IMR-90 (cell line): ENCODE results near the gene PCBD1. TPM values are rescaled to one million over a fixed set of nuclear protein-coding genes. Genes with fewer than 3 reads are reported as not detected.

ENCODE experiments used
- ATAC-seq: fragments of 200-7000 bp; cut with Tn5 transposase; 2 replicates; pipeline ENCODE4 v1.9.1; 2020; ENCODE audit warnings: low read depth, mild to moderate bottlenecking, moderate library complexity
- BruUV-seq: library from RNA; stranded (reverse); fragments of 400-500 nt; replicated peaks from 2 replicates; lab custom pipeline; 2021; lab: Mats Ljungman, UMichigan
- CTCF ChIA-PET: fragments of 300-600 bp; formaldehyde crosslinking; extraction: SDS; loops from one replicate; lab custom pipeline; 2021; ENCODE audit warnings: antibody characterized with exemption; lab: Yijun Ruan, JAX
- POLR2A ChIA-PET: fragments of 300-600 bp; sonication (Branson Sonifier 250); formaldehyde crosslinking; loops from one replicate; lab custom pipeline; 2022; ENCODE audit warnings: antibody characterized with exemption; ENCODE audit not compliant: unreplicated experiment; lab: Charles Lee
- DNase-seq: peaks from one replicate; pipeline ENCODE4 v3.0.0; 2013
- H2AFZ ChIP-seq: replicated peaks from 2 replicates; pipeline ENCODE3; 2013; ENCODE audit warnings: low read length, mild to moderate bottlenecking; ENCODE audit not compliant: poor library complexity
- H2AK5ac ChIP-seq: 2 replicates; pipeline ENCODE4 v1.6.1; 2013; ENCODE audit warnings: low read depth, low read length, inconsistent platforms
- H2AK9ac ChIP-seq: replicated peaks from 2 replicates; pipeline ENCODE3; 2013; ENCODE audit warnings: mild to moderate bottlenecking, low read depth, low read length, moderate library complexity; ENCODE audit not compliant: poor library complexity
- H2BK120ac ChIP-seq: 2 replicates; pipeline ENCODE4 v1.6.1; 2013; ENCODE audit warnings: low read depth, low read length, inconsistent platforms
- H2BK15ac ChIP-seq: 3 replicates; pipeline ENCODE4 v1.6.1; 2013; ENCODE audit warnings: low read depth, low read length, inconsistent platforms
- H2BK20ac ChIP-seq: 2 replicates; pipeline ENCODE4 v1.6.1; 2013; ENCODE audit warnings: low read depth, mild to moderate bottlenecking, inconsistent platforms, low read length, moderate library complexity
- H2BK5ac ChIP-seq: 2 replicates; pipeline ENCODE4 v1.6.1; 2013; ENCODE audit warnings: mild to moderate bottlenecking, low read depth, low read length, inconsistent platforms; ENCODE audit not compliant: poor library complexity, severe bottlenecking
- H3K14ac ChIP-seq: replicated peaks from 2 replicates; pipeline ENCODE4 v1.6.1; 2013; ENCODE audit warnings: low read depth, low read length, inconsistent platforms
- H3K18ac ChIP-seq: 2 replicates; pipeline ENCODE4 v1.6.1; 2013; ENCODE audit warnings: low read depth, low read length, control low read depth
- H3K23ac ChIP-seq: 2 replicates; pipeline ENCODE4 v1.6.1; 2013; ENCODE audit warnings: low read depth, low read length, inconsistent platforms
- H3K27ac ChIP-seq: 2 replicates; pipeline ENCODE4 v1.5.1; 2013; ENCODE audit warnings: mild to moderate bottlenecking, control low read depth, low read length; ENCODE audit not compliant: insufficient read depth
- H3K27me3 ChIP-seq: 2 replicates; pipeline ENCODE4 v1.6.1; 2013; ENCODE audit warnings: low read length; ENCODE audit not compliant: control insufficient read depth, insufficient read depth
- H3K36me3 ChIP-seq: 2 replicates; pipeline ENCODE4 v1.6.1; 2013; ENCODE audit warnings: low read length, mixed read lengths; ENCODE audit not compliant: control insufficient read depth, insufficient read depth
- H3K4ac ChIP-seq: 2 replicates; pipeline ENCODE4 v1.6.1; 2013; ENCODE audit warnings: low read depth, low read length, inconsistent platforms
- H3K4me1 ChIP-seq: 2 replicates; pipeline ENCODE4 v1.6.1; 2013; ENCODE audit warnings: low read length, mixed read lengths; ENCODE audit not compliant: control insufficient read depth, insufficient read depth
- H3K4me2 ChIP-seq: 2 replicates; pipeline ENCODE4 v1.6.1; 2013; ENCODE audit warnings: low read depth, mild to moderate bottlenecking, control low read depth, low read length, moderate library complexity
- H3K4me3 ChIP-seq: 2 replicates; pipeline ENCODE4 v1.5.1; 2013; ENCODE audit warnings: low read depth, mild to moderate bottlenecking, control low read depth, low read length, moderate library complexity; ENCODE audit not compliant: insufficient read depth
- H3K56ac ChIP-seq: 2 replicates; pipeline ENCODE4 v1.6.1; 2013; ENCODE audit warnings: low read length, inconsistent platforms; ENCODE audit not compliant: insufficient read depth; ENCODE audit errors: extremely low read depth
- H3K79me1 ChIP-seq, 2 experiments: 2 replicates each; pipeline ENCODE4 v1.6.1; 2013; ENCODE audit warnings: low read length in 2 of 2, inconsistent platforms in 1 of 2, low read depth in 1 of 2
- H3K9ac ChIP-seq: 2 replicates; pipeline ENCODE4 v1.6.1; 2013; ENCODE audit warnings: low read depth, low read length, control low read depth
- H3K9me1 ChIP-seq: 2 replicates; pipeline ENCODE4 v1.6.1; 2013; ENCODE audit warnings: low read length, inconsistent platforms; ENCODE audit not compliant: insufficient read depth
- H3K9me3 ChIP-seq: 2 replicates; pipeline ENCODE4 v1.6.1; 2013; ENCODE audit warnings: low read length; ENCODE audit not compliant: control insufficient read depth, insufficient read depth
- H4K20me1 ChIP-seq: 2 replicates; pipeline ENCODE4 v1.6.1; 2013; ENCODE audit warnings: low read length, inconsistent platforms; ENCODE audit not compliant: insufficient read depth
- H4K5ac ChIP-seq: 2 replicates; pipeline ENCODE4 v1.6.1; 2013; ENCODE audit warnings: mild to moderate bottlenecking, low read depth, low read length, control low read depth
- H4K8ac ChIP-seq, 2 experiments: 2 replicates each; pipeline ENCODE4 v1.6.1; 2013; ENCODE audit warnings: low read depth in 2 of 2, low read length in 2 of 2, control low read depth in 1 of 2, inconsistent platforms in 1 of 2
- H4K91ac ChIP-seq: 2 replicates; pipeline ENCODE4 v1.6.1; 2013; ENCODE audit warnings: low read depth, low read length, inconsistent platforms; ENCODE audit not compliant: insufficient read depth
- BHLHE40 ChIP-seq: fragments of 150-350 bp; IDR thresholded peaks from 2 replicates; pipeline ENCODE4 v1.6.1; 2016; ENCODE audit warnings: mild to moderate bottlenecking, low read depth, low read length
- CEBPB ChIP-seq: IDR thresholded peaks from 2 replicates; pipeline ENCODE4 v1.6.1; 2012; ENCODE audit warnings: low read depth, low read length, improper control_type of control experiment
- CHD1 ChIP-seq: IDR thresholded peaks from 2 replicates; pipeline ENCODE4 v1.6.1; 2012; ENCODE audit warnings: low read depth, low read length, improper control_type of control experiment
- ELK1 ChIP-seq: fragments of 150-350 bp; IDR thresholded peaks from 2 replicates; pipeline ENCODE4 v1.6.1; 2016; ENCODE audit warnings: low read depth, mild to moderate bottlenecking, low read length, moderate library complexity, borderline replicate concordance
- FOS ChIP-seq: fragments of 150-350 bp; IDR thresholded peaks from 2 replicates; pipeline ENCODE4 v1.6.1; 2016; ENCODE audit warnings: low read depth, low read length
- MAZ ChIP-seq: IDR thresholded peaks from 2 replicates; pipeline ENCODE4 v1.6.1; 2012; ENCODE audit warnings: low read depth, mild to moderate bottlenecking, low read length, improper control_type of control experiment, moderate library complexity, borderline replicate concordance
- NFE2L2 ChIP-seq: fragments of 150-350 bp; IDR thresholded peaks from 2 replicates; pipeline ENCODE4 v1.6.1; 2016; ENCODE audit warnings: low read depth, mild to moderate bottlenecking, low read length
- POLR2A ChIP-seq: IDR thresholded peaks from 2 replicates; pipeline ENCODE4 v1.6.1; 2012; ENCODE audit warnings: mild to moderate bottlenecking, low read depth, low read length
- RCOR1 ChIP-seq: IDR thresholded peaks from 2 replicates; pipeline ENCODE4 v1.6.1; 2012; ENCODE audit warnings: mild to moderate bottlenecking, low read length, improper control_type of control experiment; ENCODE audit not compliant: insufficient replicate concordance
- RFX5 ChIP-seq: IDR thresholded peaks from 2 replicates; pipeline ENCODE4 v1.8.0; 2012; ENCODE audit warnings: low read depth, mild to moderate bottlenecking, low read length, moderate library complexity
- WGBS, 2 experiments: methylation state at CpG; one replicate each; pipeline versions ENCODE4 v1.1.5 to v1.1.7; 2013; ENCODE audit warnings: missing lambda C conversion rate in 2 of 2; ENCODE audit not compliant: insufficient read length in 1 of 2; ENCODE audit errors: extremely low coverage in 2 of 2; 5-methylcytosine and 5-hydroxymethylcytosine counted together
- dilution Hi-C: fragments of 300-500 bp; cut with HindIII; formaldehyde crosslinking; loops from one replicate; pipeline ENCODE4 v1.14.3; 2018; ENCODE audit warnings: low sequenced_read_pairs; ENCODE audit not compliant: unreplicated experiment
- in situ Hi-C: fragments of 300-500 bp; cut with MboI; formaldehyde crosslinking; loops from 3 replicates; pipeline ENCODE4 v1.14.3; 2019; ENCODE audit warnings: low sequenced_read_pairs, inconsistent platforms, mixed read lengths
- intact Hi-C: fragments of 100-400 bp; cut with micrococcal nuclease; formaldehyde crosslinking; loops from 2 replicates; pipeline ENCODE4 v1.10.0; 2022
- polyA plus RNA-seq, 3 experiments: library from polyadenylated mRNA; depleted of rRNA; stranded (reverse); fragments of >200 nt; gene quantifications; 2 replicates each; pipeline ENCODE4 v1.2.3, GENCODE V29; 2012; ENCODE audit warnings: low replicate concordance in 1 of 3
- total RNA-seq: library from RNA; depleted of rRNA; stranded (reverse); fragments of >200 nt; gene quantifications from 2 replicates; pipeline ENCODE4 v1.2.3, GENCODE V29; 2012

PCBD1 gene
- total and polyA plus RNA-seq, 2 of the 4 experiments (the other 2 are of a cell fraction) = 15.8 to 31.6 TPM

DNA sequence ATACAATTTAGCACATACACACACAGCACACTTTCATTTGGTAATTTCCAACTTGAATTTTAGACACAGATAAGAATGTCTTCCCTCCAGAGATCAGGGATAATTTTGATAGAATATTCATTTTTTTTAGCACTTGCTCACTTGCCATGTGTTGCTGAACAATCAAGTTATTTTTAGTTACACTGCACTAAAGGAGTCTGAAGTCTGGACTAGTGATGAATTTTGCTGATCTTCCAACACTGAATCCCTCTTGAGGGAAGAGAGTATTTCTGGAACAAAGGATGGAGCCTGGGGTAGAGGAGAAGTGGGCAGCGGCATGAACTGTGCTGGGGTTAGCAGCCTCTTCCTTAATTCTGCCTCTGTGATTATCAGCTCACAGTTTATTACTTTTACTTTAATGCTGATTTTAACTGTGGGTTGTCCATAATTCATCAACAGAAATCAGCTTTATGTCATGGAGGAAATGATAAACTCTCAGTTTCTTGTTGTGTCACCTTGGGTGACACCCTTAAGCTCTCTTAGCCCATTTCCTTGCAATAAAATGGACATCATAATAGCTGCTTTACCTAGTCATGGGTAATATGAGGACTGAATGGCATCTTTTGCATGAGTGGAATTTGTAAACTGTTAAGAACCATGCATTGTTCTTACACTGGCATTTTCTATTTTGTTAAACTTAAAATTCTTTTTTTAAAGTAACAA, 40.6 kb downstream of the PCBD1 start:
- Histone ChIP-seq H2AK5ac (peak overlapping the region; percentile 48; the same call in 1 of the 2 replicates), H2AK9ac (no peak overlapping the region), H2BK20ac (no peak overlapping the region), H3K4me3 (no peak overlapping the region), H4K5ac (no peak overlapping the region), H3K4ac (peak overlapping the region; percentile 6; the same call in 1 of the 2 replicates), H4K20me1 (no peaks in the 10 kb centered on the region; the same call in 1 of the 2 replicates), H3K27me3 (no peaks in the 10 kb centered on the region), H3K23ac (no peak overlapping the region), H3K9ac (no peak overlapping the region), H2BK5ac (peak overlapping the region; percentile 53), H2BK120ac (peak overlapping the region; percentile 8; the same call in 1 of the 2 replicates), H2AFZ (no peak overlapping the region), H3K4me1 (peaks cover 16% of the 10 kb centered on the region), H4K8ac (peak overlapping the region in 1 of 2 experiments; percentile 44; a peak in 1 of 4 replicates), H3K56ac (no peak overlapping the region), H2BK15ac (no peak overlapping the region; the same call in 2 of the 3 replicates), H3K4me2 (no peak overlapping the region; the same call in 1 of the 2 replicates), H4K91ac (peak overlapping the region; percentile 44; the same call in 1 of the 2 replicates), H3K36me3 (peaks cover 9% of the 10 kb centered on the region), H3K9me1 (peaks cover 4% of the 10 kb centered on the region; the same call in 1 of the 2 replicates), H3K14ac (no peak overlapping the region), H3K9me3 (no peaks in the 10 kb centered on the region), H3K79me1 (peaks cover 19 to 51% of the 10 kb centered on the region in 2 experiments), H3K27ac (no peak overlapping the region), H3K18ac (peak overlapping the region; percentile 24; the same call in 1 of the 2 replicates)
- TF ChIP-seq CEBPB = no peak
- TF ChIP-seq ELK1 = no peak
- TF ChIP-seq RCOR1 = no peak
- TF ChIP-seq RFX5 = no peak
- no peak for TF ChIP-seq MAZ
- TF ChIP-seq POLR2A = no peak
- TF ChIP-seq BHLHE40 = no peak
- TF ChIP-seq FOS = no peak
- TF ChIP-seq NFE2L2 = no peak
- no peak for TF ChIP-seq CHD1
- dilution Hi-C loops = no loop called here
- WGBS, 2 experiments = no CpG with 5 or more reads among the region's 1 CpG
- CTCF ChIA-PET = no interaction called here
- no TSS peak for BruUV-seq
- no peak for ATAC-seq
- in situ Hi-C loops = no loop called here
- DNase-seq = peak; percentile 23
- POLR2A ChIA-PET = no interaction called here
- intact Hi-C loops = no loop called here
